ENCODE measurements around the gene ARHGEF40.

ARHGEF40 gene

GRCh38 chr14:21070083-21070609 is at the start of gene ARHGEF40:
TSS of gene ARHGEF40 (plus strand) at chr14:21070304. CDS start at chr14:21070397, 93 bp downstream.
- no peak for DNase-seq (ENCODE audit: low read depth in 2 of 2)

GRCh38 chr14:21020977-21021545 is 49.0 kb upstream of the ARHGEF40 start:
- no peak for DNase-seq (ENCODE audit: low read depth in 2 of 2)

- no peak for DNase-seq (ENCODE audit: low read depth in 2 of 2)
These were observed 47.4 kb upstream of the ARHGEF40 start for GRCh38 chr14:21022686-21023085.

GRCh38 chr14:21023174-21023573 is 46.9 kb upstream of the ARHGEF40 start:
- DNase-seq (ENCODE audit: low read depth in 2 of 2): no peak

GRCh38 chr14:21023817-21024584 is 46.1 kb upstream of the ARHGEF40 start:
- DNase-seq (ENCODE audit: low read depth in 2 of 2): no peak

GRCh38 chr14:21024585-21025370 is 45.3 kb upstream of the ARHGEF40 start, which contains the start of gene NDRG2:
TSS of gene NDRG2 (minus strand) at chr14:21025061. CDS start at chr14:21023315, 1,746 bp downstream.
- DNase-seq (ENCODE audit: low read depth in 2 of 2): peak; percentile 60 to 64

GRCh38 chr14:21025371-21026273 is 44.5 kb upstream of the ARHGEF40 start:
- no peak for DNase-seq (ENCODE audit: low read depth in 2 of 2)

GRCh38 chr14:21026274-21026987 is 43.7 kb upstream of the ARHGEF40 start:
- DNase-seq (ENCODE audit: low read depth in 2 of 2): no peak

GRCh38 chr14:21026988-21027315 is 43.2 kb upstream of the ARHGEF40 start:
- no peak for DNase-seq (ENCODE audit: low read depth in 2 of 2)

GRCh38 chr14:21029917-21030316 is 40.2 kb upstream of the ARHGEF40 start, which contains the start of gene TPPP2:
TSS of gene TPPP2 (plus strand) at chr14:21030217. CDS start at chr14:21030582, 365 bp downstream.
- DNase-seq (ENCODE audit: low read depth in 2 of 2): no peak

GRCh38 chr14:21030531-21030930 is 39.6 kb upstream of the ARHGEF40 start:
- DNase-seq (ENCODE audit: low read depth in 2 of 2): no peak

GRCh38 chr14:21032326-21033132 is 37.6 kb upstream of the ARHGEF40 start:
- DNase-seq (ENCODE audit: low read depth in 2 of 2): no peak

- DNase-seq (ENCODE audit: low read depth in 2 of 2): no peak
These were observed 36.9 kb upstream of the ARHGEF40 start for GRCh38 chr14:21033133-21033698.

GRCh38 chr14:21034707-21035106 is 35.4 kb upstream of the ARHGEF40 start, which contains the start of gene RNASE13:
TSS of gene RNASE13 (minus strand) at chr14:21034807. CDS start at chr14:21034288, 519 bp downstream.
- DNase-seq (ENCODE audit: low read depth in 2 of 2): no peak

- DNase-seq (ENCODE audit: low read depth in 2 of 2): no peak
These were observed 33.4 kb upstream of the ARHGEF40 start for GRCh38 chr14:21036751-21037150.

- DNase-seq (ENCODE audit: low read depth in 2 of 2): no peak
These were observed 32.9 kb upstream of the ARHGEF40 start for GRCh38 chr14:21037156-21037555.

- no peak for DNase-seq (ENCODE audit: low read depth in 2 of 2)
These were observed 31.4 kb upstream of the ARHGEF40 start for GRCh38 chr14:21038441-21039422.

All from stimulated activated CD8-positive, alpha-beta memory T cell treated with anti-CD3 and anti-CD28 coated beads, Interleukin-2, amount 100 ng/mL, for 1 hour (primary cell).